GM18519 (cell line): ENCODE data around the gene XXYLT1.
"Not testable (repeated sequence)": the region's sequence is repeated elsewhere in the genome, so short reads cannot be mapped to it uniquely, and the experiment has no call there.

Experiments used
- ATAC-seq: cut with Tn5 transposase; IDR thresholded peaks from one replicate; pipeline ENCODE4 v1.9.1; 2021; ENCODE audit warnings: mild to moderate bottlenecking, moderate library complexity; ENCODE audit not compliant: unreplicated experiment, low FRiP score

XXYLT1 gene

GRCh38 chr3:195037586-195037985 lies 233.4 kb downstream of the XXYLT1 start:
- ATAC-seq = not testable (repeated sequence)

DNA sequence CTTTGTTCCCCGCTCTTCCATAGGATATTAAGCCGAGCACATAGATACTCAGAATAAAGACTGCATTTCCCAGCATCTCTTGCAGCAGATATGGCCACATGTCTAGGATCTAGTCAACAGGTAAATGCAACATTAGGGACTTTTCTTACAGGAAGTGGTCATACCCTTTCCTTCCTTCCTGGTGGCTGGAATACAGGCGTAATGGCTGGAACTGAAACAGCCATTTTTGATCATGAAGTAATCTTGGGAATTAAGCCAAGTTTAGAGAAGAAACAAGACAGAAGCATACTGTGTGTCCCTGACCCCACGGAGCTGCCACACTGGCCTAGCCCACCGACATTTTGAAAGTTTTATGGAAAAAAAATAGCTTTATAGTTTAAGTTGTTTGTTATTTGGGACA lies 234.0 kb downstream of the XXYLT1 start:
- no peak for ATAC-seq

DNA sequence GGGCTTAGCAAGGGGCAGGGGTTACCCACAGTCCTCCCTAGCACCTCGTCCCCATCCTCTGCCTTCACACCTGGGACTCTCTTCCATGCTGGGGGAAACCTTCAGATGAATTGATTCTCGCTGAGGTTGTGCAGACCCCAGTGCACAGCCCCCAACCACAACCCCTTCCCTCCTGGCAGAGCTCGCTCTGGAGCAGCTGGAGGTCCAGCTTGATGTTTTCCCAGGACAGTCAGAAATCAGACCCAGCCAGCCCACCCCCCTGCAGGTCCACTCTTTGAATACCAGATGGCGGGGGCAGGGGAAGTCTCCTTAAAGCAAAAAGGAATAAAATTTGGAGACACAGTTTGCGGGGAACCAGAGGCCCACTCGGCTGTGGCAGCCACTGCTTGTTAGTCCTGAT lies 234.4 kb downstream of the XXYLT1 start:
- no peak for ATAC-seq

DNA sequence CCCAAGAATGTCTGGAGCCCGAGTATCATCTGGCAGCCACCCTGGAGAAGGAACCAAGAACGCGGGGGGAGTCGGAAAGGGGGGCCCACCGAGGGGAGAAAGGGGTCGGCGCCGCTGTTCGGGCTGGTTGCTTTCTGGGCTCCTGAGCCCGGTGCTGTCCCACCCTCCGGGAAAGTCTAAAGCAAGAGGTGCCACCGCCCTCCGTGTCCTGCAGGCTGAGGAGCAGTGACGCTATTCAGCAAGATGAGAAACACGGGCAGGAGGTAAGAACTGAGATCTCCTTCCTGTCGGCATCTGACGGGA lies 234.8 kb downstream of the XXYLT1 start:
- ATAC-seq = no peak

- ATAC-seq = no peak
Observed at GRCh38 chr3:195035345-195036202, 235.4 kb downstream of the XXYLT1 start.

- no peak for ATAC-seq
Observed at GRCh38 chr3:195034541-195034940, 236.4 kb downstream of the XXYLT1 start.

DNA sequence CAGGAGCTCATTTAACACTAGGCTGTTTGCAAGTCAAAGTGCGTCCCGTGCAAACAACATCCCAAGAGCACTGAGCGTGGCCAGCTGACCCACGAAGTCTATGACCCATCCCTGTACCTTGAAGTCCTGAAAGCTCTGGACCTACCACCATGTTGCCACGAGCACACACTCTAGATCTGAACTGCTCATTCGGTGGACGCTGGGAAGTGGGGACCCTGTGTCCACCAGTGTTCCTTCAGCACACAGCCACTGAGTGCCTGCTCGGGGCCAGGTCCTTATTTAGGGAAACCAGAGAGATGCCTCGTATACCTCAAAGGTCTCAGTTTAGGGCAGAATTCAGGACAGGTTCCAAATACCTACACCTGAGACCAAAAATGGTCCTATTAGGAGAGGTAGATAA lies 236.9 kb downstream of the XXYLT1 start:
- no peak for ATAC-seq

- no peak for ATAC-seq
Observed at GRCh38 chr3:195033531-195034091, 237.3 kb downstream of the XXYLT1 start.

- ATAC-seq = no peak
Observed at GRCh38 chr3:195032955-195033354, 238.0 kb downstream of the XXYLT1 start.

DNA sequence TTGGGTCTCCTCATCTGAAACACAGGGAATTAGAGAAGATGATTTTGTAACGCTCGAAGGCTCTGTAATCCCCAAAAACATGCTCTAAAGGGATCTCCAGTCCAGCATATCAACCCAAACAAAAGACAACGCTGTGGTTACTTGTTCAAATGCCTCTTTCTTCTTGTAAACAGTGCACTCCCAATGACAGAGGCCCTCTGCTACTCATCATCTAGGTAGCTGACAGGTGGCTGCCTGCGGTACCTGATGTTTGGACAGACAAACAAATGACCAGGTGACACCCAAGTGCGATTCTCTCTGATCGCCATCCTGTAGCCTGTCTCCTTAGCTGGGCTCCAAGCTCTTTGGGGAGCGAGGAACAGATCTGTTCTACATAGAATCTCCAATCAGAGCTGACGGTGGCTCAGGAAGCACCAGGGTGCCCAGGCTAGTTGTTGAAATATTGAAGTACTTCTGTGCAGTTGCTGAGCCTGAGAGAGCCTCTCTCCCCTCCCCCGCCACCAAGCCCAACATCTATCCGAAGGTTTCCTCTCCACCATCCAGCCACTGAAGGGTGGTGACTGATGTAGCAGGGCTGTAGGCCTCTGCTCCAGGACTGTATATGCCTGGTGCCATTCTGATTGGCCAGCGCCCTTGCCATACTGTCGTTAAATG lies 238.7 kb downstream of the XXYLT1 start:
- ATAC-seq = no peak

DNA sequence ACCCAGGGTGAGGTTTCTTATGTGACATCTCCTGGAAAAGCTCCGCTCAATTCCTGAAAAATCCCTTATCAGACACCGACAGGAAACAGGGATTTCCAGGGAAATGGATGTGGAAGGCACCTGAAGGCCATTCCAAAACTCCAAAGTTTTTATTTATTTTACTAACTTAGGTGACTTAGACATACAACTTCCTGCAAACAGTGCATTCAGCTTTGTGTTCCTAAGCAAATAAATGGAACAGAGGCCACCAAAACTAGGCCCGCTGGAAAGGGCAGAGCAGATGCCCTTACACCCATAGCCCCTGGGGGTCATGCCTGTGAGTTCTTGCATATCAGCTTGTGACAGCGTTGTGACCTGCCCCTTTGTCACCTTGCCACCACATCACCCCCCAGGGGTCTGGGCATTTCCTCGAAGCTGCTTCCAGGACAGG lies 239.4 kb downstream of the XXYLT1 start:
- no peak for ATAC-seq

DNA sequence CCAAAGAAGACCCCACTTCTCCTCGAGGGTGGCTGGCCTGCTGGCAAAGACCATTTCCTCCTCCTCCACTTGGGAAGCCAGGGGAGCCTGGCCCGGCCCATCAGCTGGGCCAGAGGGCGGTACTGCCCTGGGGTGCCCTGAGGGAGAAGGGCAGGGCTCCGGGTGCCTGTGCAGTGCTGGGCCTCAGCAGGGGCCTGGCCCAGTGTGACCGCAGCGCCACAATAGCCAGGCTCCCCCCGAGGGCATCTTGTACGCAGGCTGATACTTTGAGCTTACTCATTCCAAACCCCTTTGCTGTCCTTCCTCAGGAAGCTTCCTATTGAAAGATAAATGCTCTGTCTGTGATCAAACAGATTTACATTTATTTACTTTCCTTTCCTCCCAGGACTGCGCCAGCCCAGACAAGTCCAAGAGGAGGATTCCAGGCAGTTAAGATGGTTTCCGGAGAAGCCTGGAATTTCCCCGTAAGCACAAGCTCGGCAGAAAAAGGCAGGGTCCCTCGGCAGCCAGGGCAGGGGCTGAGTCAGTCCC lies 240.1 kb downstream of the XXYLT1 start:
- ATAC-seq = no peak

DNA sequence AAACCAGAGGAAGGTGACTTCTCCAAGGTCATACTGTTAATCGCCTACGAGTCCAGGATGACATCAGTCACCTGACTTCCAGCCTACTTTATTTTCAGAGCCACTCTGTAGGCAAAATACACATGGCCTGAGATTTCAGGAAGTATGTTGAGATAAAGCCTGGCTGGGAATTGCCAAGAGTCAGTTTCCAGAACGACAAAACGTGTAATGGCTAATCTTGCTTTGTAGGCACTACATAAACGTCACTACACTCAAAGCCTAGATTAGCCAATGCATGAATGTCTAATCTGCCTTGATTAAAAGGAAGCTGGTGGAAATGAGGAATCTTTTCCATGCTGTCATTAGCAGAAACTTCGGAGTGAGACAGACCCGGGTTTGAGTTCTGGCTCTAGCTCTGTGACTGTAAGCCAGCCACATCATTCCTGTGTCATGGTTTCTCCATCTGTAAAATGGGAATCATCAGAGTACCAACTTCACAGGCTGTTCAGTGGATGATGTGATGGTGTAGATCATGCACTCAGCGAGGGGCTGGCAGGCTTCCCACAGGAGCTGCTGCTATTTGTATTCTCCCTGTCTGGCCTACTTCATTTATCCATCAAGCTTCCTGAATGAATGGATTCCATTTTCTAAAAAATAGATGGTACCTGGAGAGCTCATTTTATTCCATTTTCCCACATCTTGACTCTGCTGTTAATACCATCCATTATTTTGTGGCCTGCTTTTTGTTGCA lies 241.9 kb downstream of the XXYLT1 start:
- no peak for ATAC-seq

- ATAC-seq = no peak
Observed at GRCh38 chr3:195025884-195026200, 245.1 kb downstream of the XXYLT1 start.

- no peak for ATAC-seq
Observed at GRCh38 chr3:195025056-195025883, 245.7 kb downstream of the XXYLT1 start.

DNA sequence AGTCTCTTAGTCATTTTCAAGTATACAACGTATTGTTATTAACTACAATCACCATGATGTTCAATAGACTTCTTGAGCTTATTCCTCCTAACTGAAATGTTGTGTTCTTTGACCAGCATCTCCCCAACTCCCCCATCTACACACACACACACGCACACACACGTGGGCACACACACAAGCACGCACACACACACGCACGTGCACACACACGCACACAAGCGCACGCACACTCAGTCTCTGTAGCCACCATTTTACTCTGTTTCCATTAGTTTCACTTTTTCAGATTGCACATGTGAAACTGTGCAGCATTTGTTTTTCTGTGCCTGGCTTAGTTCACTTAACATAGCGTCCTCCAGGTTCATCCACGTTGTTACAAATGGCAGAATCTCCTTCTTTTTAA lies 247.0 kb downstream of the XXYLT1 start:
- no peak for ATAC-seq

DNA sequence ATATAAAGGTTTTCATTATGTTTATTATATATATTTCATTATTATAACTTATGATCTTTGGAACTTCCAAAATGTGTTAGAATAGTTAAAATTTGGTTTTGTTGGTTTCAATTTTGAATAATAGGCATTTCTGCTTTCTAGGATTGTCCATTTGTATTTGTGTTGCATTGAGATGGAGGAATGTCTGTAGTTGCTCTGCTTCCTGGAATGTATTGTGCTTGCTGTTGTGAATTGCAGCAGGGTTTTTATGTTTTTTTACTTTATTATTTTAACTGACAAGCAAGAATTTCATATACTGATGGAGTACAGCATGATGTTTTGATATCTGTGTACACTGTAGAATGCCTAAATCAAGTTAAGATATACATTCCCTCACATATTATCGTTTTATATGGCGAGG lies 247.4 kb downstream of the XXYLT1 start:
- no peak for ATAC-seq

DNA sequence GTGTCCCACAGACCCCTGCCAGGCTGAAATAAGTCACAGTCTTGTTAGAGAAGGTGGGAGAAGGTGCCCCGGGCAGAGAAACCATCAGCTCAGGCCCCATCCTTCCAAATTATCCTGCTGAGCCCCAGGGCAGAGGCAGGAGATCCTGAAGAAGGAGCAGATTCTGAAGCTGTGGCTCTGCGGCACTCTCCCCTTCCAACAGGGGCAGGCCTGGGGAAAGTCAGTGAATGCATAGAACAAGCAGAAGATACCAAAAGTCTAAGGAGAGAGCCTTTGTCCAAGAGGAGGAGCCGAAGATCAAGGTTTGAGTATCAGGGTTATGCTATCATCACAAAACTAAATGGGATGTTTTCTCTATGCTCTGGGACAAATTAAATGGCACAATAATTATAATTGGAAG lies 249.3 kb downstream of the XXYLT1 start:
- ATAC-seq = no peak

DNA sequence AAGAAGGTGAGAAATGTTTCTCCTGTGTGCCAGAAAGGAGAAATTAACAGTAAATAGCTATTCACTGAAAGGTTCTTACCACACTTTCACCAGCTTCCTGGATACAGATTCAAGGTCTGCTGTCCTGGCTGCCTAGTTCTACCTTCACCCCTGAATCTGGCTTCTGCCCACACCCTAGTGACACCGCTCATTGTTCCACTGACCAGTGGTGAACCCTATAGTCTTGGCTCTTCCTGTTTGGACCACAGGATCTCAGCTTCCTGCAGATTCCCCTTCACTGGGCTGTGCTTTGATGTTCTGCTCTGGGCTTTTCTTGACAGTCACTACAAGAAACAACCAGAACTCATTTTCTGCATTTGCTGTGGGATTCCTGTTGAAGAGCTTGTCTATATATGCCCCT lies 250.0 kb downstream of the XXYLT1 start:
- no peak for ATAC-seq

DNA sequence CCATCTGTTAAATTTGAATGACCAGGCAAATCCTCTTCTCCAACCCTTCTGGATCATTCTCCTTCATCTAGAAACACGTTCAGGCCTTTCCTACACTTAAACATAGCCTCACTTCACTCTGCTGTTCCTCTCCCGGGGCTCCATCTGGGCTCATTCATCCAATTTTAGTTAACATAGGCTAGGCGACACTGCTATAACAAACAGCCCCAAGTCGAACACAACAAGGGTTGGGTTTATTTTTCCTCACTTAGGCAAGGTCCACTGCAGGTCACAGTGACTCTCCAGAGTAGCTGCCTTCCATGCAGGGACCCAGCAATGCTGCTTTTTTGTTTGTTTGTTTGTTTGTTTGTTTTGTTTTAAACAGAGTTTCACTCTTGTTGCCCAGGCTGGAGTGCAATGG lies 250.8 kb downstream of the XXYLT1 start:
- no peak for ATAC-seq
